HG02885 (cell line): ENCODE measurements around the gene NR2F1-AS1.
A peak's percentile ranks its signal among the peaks of the same experiment; 100 is the strongest.
"Not testable (repeated sequence)": the region's sequence is repeated elsewhere in the genome, so short reads cannot be mapped to it uniquely, and the experiment has no call there.

Experiments used
- ATAC-seq: cut with Tn5 transposase; IDR thresholded peaks from one replicate; pipeline ENCODE4 v1.9.1; 2021; ENCODE audit warnings: mild to moderate bottlenecking; ENCODE audit not compliant: unreplicated experiment, poor library complexity

NR2F1-AS1 gene

DNA sequence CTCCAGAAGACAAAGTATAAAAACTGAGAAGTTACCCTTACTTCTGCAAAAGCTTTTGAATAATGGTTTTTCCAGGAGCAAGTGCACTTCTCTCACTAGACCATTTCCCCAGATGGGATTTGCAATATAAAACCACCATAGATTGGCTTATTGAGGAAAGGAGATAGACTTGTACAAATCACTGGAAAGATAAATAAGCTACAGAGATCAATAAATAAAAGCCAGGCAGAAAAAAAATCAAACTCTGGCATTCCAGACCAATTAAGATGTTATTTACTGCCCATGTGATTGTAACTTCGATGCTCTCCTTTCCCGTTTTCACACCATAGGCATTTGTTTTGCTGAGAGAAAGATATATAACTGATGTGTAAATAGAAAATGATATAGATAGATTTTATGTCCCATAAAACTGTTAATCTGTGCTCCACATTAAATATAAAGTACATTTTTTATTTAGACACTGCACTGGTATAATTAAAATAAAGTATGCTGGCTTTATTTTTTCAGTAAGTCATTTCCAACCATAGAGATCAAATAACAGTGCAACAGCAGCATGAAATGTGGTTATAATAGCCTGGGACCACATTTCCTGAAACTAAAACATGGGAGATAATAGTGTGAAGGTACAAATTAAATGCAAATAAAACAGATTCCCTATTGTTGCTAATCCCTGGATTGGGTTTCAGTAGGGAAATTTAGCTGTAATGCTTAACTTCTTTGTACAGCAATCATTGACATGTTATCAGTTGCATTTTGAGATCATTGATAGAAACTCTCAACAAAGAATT, 177.7 kb downstream of the NR2F1-AS1 start:
- no peak for ATAC-seq

DNA sequence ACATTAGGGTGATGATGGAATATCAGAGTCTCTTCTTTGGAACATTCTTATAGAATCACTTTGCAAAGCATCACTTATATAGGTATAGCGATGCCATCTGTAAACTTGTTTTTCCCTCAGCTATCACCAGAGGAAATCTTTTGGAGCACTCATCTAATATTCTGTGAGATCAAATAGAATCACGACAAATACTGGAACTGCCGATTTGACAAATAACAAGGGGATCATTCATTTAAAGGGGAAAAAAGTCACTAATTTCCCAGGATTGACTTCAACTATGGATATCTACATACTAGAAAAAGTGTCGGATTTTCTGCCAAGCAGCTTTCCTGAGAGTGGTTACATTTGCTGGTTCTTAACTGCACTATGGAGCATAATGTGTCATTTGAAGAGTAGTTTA, 178.6 kb downstream of the NR2F1-AS1 start:
- no peak for ATAC-seq

DNA sequence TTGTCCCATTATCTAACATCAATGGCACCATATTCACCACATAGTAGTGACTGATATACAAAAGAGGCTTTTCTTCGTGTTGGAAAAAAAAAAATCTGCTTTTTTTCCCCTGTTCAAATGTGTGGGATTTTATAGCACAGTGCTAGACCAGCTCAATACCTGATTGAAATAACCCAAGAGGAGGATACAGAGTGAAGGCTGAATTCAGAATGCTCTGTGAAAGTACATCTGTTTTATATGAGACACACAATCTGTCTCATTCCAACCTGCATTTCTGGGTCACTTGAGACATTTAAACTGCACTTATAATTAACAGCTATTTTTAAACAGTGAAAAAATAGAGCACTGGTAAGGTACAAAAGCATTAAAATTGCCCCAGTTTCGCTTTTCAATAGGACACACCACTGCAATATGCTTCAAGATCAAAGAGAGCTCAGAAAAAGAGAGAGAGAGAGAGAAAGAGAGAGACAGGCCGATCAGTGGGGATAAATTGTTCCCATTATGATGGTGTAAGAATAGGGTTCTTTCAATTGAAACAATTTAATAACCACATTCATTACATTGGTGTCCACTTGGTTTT, 179.3 kb downstream of the NR2F1-AS1 start:
- no peak for ATAC-seq

DNA sequence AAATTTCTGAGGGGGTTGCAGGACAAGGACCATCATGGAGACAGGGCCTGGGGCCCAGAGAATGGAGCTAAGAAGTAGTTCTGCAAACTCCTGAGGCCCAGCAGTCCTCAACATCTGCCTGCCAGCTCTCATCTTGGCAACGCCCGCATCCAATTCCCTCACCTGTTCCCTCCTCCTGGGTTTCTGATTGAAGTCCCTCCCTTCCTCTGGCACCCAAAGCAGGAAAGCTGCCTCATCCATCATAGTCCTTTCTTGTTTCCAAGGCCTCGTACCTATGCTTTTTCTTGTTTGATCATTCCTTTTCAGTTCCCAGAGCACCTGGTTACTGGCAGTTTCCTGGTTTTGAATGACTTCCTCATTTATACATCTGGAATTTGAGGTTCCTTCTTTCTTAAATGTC, 181.3 kb downstream of the NR2F1-AS1 start:
- no peak for ATAC-seq

DNA sequence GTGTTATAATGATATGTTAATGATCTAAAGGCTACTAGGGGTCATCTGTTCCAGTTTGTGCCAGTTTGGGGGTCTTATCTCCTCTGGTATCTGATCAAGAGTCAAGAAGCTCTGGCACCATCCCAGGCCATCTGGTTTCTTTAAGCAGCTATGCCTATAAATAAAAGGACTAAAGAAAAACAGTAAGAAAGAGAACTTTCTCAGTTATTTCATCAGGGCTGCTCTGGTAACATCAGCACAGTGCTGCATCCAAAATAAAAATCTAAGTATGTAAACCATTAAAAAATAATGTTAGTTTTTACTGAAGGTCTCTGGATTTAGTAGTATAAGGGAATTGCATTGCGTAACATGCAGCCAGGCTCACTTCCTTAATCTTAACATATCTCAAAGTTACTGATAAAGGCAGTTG, 185.0 kb downstream of the NR2F1-AS1 start:
- no peak for ATAC-seq

DNA sequence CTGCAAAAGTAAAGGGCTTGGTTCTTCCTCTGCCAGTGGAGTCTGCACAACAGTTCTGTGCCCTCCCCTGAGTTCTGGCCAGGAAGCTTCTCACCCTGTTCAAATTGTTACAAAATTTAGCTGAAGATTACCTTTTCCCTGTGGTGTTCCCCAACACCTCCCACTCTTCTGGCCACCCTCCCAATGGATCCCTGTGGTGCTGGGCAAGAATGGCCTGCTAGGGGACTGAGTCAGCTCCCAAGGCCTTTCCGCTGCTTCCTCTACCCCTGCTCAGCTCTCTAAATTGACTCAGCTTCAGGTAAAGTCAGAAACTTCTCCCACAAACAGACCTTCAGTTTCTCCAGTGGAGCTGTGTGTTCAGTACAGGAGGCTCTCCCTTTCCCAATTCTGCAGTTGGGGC, 186.0 kb downstream of the NR2F1-AS1 start:
- no peak for ATAC-seq

DNA sequence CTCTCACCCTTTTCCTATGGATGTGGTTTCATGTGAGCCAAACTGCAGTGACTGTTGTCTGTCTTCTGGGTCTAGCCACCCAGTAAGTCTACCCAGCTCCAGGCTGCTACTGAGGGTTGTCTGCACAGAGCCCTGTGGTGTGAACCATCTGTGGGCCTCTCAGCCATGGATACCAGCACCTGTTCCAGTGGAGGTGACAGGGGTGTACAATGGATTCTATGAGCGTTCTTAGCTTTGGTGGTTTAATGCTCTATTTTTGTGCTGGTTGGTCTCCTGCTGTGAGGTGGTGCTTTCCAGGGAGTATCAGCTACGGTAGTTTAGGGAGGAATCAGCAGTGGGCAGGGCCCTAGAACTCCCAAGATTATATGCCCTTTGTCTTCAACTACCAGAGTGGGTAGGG, 186.7 kb downstream of the NR2F1-AS1 start:
- ATAC-seq = no peak

DNA sequence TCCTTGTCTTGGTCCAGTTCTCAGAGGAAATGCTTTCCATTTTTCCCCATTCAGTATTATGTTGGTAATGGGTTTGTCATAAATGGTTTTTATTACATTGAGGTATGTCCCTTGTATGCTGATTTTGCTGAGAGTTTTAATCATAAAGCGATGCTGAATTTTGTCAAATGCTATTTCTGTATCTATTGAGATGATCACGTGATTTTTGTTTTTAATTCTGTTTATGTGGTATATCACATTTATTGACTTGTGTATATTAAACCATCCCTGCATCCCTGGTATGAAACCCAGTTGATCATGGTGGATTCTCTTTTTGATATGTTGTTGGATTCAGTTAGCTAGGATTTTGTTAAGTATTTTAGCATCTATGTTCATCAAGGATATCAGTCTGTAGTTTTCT, 189.8 kb downstream of the NR2F1-AS1 start:
- not testable (repeated sequence) for ATAC-seq

DNA sequence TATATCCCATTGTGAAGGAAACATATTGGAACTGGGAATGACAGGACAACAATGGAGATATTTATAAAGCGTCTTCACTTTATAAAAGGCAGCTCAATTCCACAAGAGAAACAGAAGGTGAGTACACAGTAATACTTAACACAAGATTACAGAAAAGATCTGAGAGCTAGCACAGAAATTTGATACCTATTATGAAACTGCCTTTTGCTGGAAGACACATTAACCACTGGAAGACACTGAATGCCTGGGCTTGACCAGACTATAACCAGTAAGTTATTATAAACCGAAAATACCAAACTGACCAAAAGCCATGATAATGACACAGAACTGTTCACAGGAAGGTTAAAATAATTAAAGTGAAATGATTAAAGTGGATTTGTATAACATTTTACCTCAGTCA, 195.4 kb downstream of the NR2F1-AS1 start:
- no peak for ATAC-seq

DNA sequence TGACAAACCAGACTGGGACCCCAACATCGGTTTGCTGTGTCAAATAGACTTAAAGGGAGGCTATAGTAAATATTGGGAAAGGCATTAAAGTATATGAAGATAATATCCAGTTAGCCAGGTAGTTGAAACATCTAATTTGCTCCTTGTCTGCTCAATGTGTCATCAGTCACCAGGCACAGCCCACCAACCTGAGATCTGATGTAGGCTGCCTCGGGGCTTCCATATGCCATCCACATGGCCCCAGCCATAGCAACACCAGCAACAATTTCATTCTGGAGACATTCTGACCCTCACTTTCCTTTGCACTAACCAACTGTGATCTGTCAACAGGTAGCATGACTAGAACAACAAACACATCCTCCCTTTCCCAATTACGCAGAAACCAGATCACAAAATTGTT, 196.0 kb downstream of the NR2F1-AS1 start:
- no peak for ATAC-seq

DNA sequence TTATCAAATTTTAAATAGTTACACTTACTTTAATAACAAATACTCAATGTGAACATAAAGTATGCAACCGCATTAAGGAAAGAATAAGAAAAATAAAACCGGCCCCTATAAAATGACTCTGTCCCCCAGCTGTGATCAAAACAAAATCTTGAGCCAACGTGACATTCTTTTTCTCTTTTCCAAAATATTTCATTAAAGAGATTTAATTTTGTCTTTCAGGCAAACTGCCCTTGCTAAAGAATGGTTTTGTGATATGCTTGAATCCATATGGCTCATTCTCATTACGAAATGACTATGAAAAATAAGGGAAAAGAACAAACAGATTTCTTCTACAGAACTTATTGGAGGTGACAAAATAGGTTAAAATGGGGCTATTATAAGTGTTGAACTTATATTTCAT, 197.0 kb downstream of the NR2F1-AS1 start:
- no peak for ATAC-seq

DNA sequence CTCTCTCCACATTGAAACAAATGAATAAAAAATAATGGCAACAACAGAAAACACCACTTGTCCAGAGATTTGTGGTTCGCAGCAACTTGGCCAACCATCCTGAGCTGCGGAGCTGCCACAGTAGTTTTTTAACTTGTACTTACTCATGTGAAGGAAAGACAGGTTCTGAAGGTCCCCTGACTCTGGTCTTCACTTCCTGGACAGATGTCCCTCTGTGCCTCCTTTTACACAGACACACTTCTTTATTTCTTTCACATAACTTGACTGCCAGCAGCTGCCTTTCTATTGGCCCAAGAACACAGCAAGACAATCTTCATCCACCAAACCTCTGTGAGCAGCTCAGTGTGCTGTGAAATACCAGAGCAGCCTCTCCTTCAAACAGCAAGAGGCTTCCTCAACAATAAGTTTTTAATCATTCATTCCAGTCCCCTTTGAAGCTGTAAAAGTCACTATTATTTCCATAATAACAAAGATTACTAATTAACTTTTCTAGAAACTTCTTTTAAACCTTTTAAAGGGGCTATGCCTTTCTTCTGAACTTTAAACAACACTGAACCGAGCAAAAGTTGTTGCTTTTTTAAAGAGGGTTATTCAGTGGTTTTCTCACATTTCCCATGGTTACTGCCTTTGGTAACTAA, 198.7 kb downstream of the NR2F1-AS1 start:
- peak; percentile 37 for ATAC-seq

DNA sequence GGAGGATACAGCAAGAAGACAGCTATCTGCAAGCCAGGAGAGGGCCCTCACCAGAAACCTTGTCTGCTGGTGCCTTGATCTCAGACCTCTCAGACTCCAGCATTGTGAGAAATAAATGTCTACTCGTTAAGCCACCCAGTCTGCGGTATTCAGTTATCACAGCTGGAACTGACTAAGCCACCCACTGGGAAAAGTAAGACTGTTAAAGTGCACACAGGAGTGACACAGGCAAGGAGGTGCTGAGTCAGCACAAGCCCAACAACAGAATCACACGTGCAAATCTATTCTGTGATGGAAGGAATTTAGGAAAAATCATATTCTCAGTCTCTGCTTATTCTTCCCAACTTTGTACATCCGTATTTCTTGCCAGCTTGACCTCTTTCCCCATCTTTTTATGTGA, 200.0 kb downstream of the NR2F1-AS1 start:
- ATAC-seq = no peak

DNA sequence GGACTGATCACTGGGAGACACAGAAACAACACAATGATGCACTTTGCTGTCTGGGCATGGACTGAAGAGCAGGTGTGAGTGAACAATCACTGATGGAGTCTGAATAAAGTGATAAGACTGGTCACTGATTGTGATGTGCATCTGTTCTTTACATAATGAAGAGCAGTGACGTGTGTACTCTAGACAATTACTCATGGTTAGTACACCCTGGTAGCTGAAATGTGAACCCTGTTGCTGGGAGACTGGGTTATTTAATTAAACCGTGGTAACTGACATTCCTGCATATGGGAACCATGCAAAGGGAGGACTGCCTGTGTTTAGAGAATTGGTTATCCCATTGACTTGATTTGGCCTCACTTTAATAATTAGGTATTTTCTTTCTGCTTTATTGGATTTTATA, 202.9 kb downstream of the NR2F1-AS1 start:
- ATAC-seq = no peak

DNA sequence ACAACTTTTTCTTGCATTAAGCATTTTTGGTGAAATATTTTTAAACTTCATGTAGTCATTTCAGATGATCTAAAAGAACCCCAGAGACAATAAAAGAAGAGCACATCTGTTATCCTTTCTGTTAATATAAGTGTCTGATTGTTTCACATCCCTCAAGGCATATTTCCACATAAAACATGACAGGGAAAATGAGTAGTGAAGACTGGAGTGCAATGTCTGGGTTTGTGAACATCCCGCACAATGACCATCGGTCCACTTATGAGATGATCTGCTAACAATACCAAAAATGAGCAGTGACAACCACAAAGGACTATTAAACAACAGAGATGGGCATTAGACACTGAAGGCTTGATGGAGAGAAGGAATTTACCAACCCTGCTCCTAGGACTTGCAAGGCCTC, 209.1 kb downstream of the NR2F1-AS1 start:
- ATAC-seq = no peak

DNA sequence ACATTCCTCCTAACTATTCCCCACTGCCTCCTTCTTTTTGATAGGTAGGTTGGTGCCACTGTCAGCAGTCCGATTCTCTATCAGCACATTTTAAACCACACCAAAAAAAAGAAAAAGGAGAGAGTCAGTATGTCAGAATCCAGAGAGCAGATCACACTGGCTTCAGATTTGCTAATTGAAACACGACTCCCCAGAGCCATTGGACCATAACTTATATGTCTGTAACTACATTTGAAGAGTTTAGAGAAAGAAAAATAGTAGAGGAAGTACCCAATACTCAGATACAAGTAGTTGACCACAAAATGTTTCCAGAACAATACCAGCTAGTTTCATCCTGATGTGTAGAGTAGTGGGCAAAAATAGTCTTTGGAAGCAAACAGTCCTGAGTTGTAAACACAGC, 216.6 kb downstream of the NR2F1-AS1 start:
- ATAC-seq = no peak

DNA sequence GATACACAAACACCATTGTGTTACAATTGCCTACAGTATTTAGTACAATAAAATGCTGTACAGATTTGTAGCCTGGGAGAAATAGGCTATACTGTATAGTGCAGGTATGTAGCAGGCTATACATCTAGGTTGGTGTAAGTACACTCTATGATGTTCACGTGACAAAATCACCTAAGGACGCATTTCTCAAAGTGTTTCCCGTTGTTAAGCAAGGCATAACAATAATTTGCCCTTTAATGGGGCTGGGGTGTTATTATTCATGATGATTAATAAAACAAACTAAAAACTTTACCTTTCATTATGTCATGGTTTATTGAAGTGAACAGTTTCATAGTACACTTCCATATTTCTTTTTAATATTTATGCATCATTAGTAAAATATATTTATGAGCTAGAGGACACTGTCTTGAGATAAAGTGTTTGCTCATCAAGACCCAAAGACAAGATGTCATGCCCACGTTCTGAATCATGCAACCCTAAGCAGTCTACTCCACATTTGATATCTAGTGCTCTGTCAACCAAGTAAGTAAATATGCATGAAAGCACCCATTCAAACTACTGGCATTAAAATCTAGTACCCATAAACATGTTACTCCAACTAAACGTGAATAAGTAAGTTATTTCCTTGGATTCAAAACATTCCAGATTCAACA, 220.5 kb downstream of the NR2F1-AS1 start:
- ATAC-seq = no peak

DNA sequence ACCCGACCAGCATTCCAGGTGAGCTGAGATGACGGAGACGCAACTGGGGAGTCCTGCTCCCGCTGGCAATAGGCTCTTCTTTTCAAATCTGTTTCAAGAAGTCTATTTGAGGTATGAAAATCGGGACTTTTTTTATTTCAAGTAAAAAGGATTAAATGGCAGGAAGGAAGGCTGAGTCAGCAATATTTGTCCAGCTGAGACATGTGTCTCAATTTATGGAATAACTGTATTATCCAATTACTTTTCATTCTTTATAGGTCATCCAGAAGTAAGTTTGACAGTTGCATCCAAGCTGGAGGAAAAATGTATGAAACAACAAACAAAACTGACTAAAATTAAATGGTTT, 221.1 kb downstream of the NR2F1-AS1 start:
- no peak for ATAC-seq
